Heart left ventricle (tissue), 13 donors: ENCODE data around the gene LY6G5C.

Source experiments
- POLR2A ChIP-seq, 2 donors: fragments of 450-650 bp; IDR thresholded peaks; one replicate each; pipeline ENCODE4 v1.6.1; 2017; ENCODE audit warnings: antibody characterized with exemption in 2 of 2, mild to moderate bottlenecking in 2 of 2, moderate library complexity in 2 of 2
- TF ChIP-seq, protein P1 (sequence below), 12 donors: fragments of 200-600 bp; sonication (generic) in 4 of 12; IDR thresholded peaks; one replicate each; pipeline versions ENCODE4 v1.5.0 to v1.8.0; 2018 to 2022; ENCODE audit warnings: antibody characterized with exemption in 12 of 12, mild to moderate bottlenecking in 5 of 12
- donor health status: ischemic (EF 13 %, LVEDD 7.1; RV severe dilation, severe dysfunction).
- donor health status: DM: no; HTN: yes; CAD: no.
- donor health status: DM: no; HTN: no; CAD: no.
- donor health status: ischemic (EF 25% LVEDD 6.9; RV normal size, moderate dysfunction).
- donor health status: ischemic (EF 25% LVEDD 5.7; RV mildly dilated, moderate dysfunction).
- donor health status: ischemic (EF 35%, LVEDD 5.7; RV mildly dilated, moderate dysfunction).
- donor health status: nonischemic (EF 11% LVEDD 7.7; RV severe dilation, severe dysfunction).
- donor health status: DM: yes; HTN: yes; CAD: no.
- donor health status: PGD.
- donor health status: ischemic (EF 29% LVEDD 5.4; RV normal size, mild dysfunction).
- donor health status: nonischemic (EF 23%, LVEDD 6.1; RV moderate dilation, normal function).

- TF ChIP-seq, protein P1, sequence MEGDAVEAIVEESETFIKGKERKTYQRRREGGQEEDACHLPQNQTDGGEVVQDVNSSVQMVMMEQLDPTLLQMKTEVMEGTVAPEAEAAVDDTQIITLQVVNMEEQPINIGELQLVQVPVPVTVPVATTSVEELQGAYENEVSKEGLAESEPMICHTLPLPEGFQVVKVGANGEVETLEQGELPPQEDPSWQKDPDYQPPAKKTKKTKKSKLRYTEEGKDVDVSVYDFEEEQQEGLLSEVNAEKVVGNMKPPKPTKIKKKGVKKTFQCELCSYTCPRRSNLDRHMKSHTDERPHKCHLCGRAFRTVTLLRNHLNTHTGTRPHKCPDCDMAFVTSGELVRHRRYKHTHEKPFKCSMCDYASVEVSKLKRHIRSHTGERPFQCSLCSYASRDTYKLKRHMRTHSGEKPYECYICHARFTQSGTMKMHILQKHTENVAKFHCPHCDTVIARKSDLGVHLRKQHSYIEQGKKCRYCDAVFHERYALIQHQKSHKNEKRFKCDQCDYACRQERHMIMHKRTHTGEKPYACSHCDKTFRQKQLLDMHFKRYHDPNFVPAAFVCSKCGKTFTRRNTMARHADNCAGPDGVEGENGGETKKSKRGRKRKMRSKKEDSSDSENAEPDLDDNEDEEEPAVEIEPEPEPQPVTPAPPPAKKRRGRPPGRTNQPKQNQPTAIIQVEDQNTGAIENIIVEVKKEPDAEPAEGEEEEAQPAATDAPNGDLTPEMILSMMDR (IDR thresholded peaks at IDR 0.05): peak in 5 of 12 donors; percentile 60 to 81 (median 65)
- no peak for TF ChIP-seq POLR2A (IDR thresholded peaks at IDR 0.05)
Measured at GRCh38 chr6:31728767-31729514, 48.1 kb upstream of the LY6G5C start, which contains the start of gene DDAH2.
